HEK293 (cell line): Measurements from ENCODE around the gene DIP2C.

Experiments used
- BCL11B ChIP-seq: fragments of 450-650 bp; formaldehyde crosslinking; IDR thresholded peaks from 2 replicates; pipeline ENCODE4 v1.5.1; 2016; ENCODE audit warnings: low read depth, missing biosample characterization, missing genetic modification characterization
- ZNF449 ChIP-seq: fragments of 450-650 bp; formaldehyde crosslinking; IDR thresholded peaks from 2 replicates; pipeline ENCODE4 v1.5.1; 2017; ENCODE audit warnings: missing biosample characterization, mild to moderate bottlenecking, missing genetic modification characterization, moderate library complexity
- ZNF777 ChIP-seq: fragments of 450-650 bp; formaldehyde crosslinking; IDR thresholded peaks from 2 replicates; pipeline ENCODE4 v1.5.1; 2017; ENCODE audit warnings: missing biosample characterization, missing genetic modification characterization, borderline replicate concordance

- TF ChIP-seq ZNF449 (tag by site-specific recombination) (no peak), ZNF777 (tag by site-specific recombination) (no peak), BCL11B (no peak)
Observed at GRCh38 chr10:546451-546850, 143.0 kb downstream of the DIP2C start.
